ENCODE results near the gene HIPK2. TPM values are rescaled to one million over a fixed set of nuclear protein-coding genes. Genes with fewer than 3 reads are reported as not detected.

Gene HIPK2
- total and polyA plus RNA-seq, 10 of the 15 experiments (the other 5 are each of a cell fraction or from before 2014, with no cell fraction given): 1.7 to 39.0 (median 9.4) TPM

DNA sequence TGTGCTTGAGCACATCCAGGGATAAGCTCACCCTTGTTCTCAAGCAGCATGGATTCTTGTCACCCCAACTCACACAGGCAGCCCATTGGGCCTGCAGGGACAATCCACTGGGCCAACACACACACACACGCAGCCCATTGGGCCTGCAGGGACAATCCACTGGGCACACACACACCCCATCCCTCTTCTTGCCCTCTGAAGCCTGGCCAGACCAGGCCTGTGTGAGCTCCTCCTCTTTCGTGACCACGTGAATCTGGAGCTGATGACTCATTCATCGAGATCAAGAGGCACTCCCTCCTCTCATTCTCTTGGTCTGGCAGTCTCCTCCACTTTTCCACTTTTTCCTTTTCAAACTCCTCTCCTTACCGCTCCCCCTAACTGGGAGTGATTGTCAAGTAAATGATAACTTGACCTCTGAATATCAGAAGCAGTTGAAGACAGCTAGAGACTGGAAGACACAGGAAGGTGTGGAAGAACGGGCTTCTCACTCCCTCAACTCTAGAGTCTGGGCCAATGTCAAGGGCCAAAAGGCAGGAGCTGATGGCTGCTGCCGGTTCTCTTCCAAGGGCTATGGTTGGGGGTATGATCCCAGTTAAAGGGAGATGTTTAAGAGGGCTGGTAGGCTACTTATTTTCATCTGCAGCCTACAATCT is 89.7 kb downstream of the HIPK2 start:
- CTCF ChIA-PET: interaction anchor here (0.8 to 2.3 kb wide), 2 partner anchors 41 to 43 kb away, joined by 3 to 11 read pairs; no protein-coding TSS in a partner anchor
- Histone ChIP-seq H2AFZ (ENCODE audit: control insufficient read depth, low read depth, low read length) (no peak overlapping the region), H3K9ac (ENCODE audit: control insufficient read depth, insufficient read depth, low read length) (no peak overlapping the region), H3K79me2 (ENCODE audit: control insufficient read depth, insufficient read depth, low read length) (no peaks in the 10 kb centered on the region), H3K9me3 (replicated peaks; ENCODE audit: control insufficient read depth, insufficient read depth, low read length) (peaks cover 7% of the 10 kb centered on the region), H3K36me3 (ENCODE audit: control insufficient read depth in 2 of 2, insufficient read depth in 2 of 2, low read length in 1 of 2) (peaks cover 0 to 11% of the 10 kb centered on the region in 2 experiments; a peak in 3 of 4 replicates), H3K4me1 (ENCODE audit: control insufficient read depth, insufficient read depth, low read length) (peaks cover 13% of the 10 kb centered on the region), H4K20me1 (ENCODE audit: control insufficient read depth, insufficient read depth) (no peaks in the 10 kb centered on the region), H3K27me3 (replicated peaks in 1 of 2; ENCODE audit: control insufficient read depth in 2 of 2, insufficient read depth in 2 of 2, low read length in 1 of 2) (no peaks in the 10 kb centered on the region), H3K27ac (ENCODE audit: control insufficient read depth, insufficient read depth) (no peak overlapping the region), H3K4me3 (no peak overlapping the region), H3K4me2 (ENCODE audit: control insufficient read depth, insufficient read depth) (no peak overlapping the region)
- WGBS (ENCODE audit: insufficient coverage, insufficient replicate concordance, low lambda C conversion rate, missing lambda C conversion rate): 86% methylated on average over 7 of the region's 7 CpGs
- POLR2A ChIA-PET: no interaction called here
- no TSS peak for BruUV-seq (replicated peaks)
- in situ Hi-C loops (cut with MboI): no loop called here
- ATAC-seq (no peak), FAIRE-seq (no peak), DNase-seq (ENCODE audit: low read depth, low spot score) (no peak)
- SMC1A ChIA-PET (ENCODE audit: uncharacterized antibody, unreplicated experiment): interaction anchor here (2.0 kb wide), 1 partner anchor 40 kb away, joined by 5 read pairs; no protein-coding TSS in a partner anchor
- intact Hi-C loops (cut with micrococcal nuclease; ENCODE audit: unreplicated experiment): no loop called here
- TF ChIP-seq CBX3 (IDR thresholded peaks at IDR 0.05; ENCODE audit: borderline replicate concordance, low read depth): no peak
- TF ChIP-seq, protein P1, sequence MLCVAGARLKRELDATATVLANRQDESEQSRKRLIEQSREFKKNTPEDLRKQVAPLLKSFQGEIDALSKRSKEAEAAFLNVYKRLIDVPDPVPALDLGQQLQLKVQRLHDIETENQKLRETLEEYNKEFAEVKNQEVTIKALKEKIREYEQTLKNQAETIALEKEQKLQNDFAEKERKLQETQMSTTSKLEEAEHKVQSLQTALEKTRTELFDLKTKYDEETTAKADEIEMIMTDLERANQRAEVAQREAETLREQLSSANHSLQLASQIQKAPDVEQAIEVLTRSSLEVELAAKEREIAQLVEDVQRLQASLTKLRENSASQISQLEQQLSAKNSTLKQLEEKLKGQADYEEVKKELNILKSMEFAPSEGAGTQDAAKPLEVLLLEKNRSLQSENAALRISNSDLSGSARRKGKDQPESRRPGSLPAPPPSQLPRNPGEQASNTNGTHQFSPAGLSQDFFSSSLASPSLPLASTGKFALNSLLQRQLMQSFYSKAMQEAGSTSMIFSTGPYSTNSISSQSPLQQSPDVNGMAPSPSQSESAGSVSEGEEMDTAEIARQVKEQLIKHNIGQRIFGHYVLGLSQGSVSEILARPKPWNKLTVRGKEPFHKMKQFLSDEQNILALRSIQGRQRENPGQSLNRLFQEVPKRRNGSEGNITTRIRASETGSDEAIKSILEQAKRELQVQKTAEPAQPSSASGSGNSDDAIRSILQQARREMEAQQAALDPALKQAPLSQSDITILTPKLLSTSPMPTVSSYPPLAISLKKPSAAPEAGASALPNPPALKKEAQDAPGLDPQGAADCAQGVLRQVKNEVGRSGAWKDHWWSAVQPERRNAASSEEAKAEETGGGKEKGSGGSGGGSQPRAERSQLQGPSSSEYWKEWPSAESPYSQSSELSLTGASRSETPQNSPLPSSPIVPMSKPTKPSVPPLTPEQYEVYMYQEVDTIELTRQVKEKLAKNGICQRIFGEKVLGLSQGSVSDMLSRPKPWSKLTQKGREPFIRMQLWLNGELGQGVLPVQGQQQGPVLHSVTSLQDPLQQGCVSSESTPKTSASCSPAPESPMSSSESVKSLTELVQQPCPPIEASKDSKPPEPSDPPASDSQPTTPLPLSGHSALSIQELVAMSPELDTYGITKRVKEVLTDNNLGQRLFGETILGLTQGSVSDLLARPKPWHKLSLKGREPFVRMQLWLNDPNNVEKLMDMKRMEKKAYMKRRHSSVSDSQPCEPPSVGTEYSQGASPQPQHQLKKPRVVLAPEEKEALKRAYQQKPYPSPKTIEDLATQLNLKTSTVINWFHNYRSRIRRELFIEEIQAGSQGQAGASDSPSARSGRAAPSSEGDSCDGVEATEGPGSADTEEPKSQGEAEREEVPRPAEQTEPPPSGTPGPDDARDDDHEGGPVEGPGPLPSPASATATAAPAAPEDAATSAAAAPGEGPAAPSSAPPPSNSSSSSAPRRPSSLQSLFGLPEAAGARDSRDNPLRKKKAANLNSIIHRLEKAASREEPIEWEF (IDR thresholded peaks at IDR 0.05; ENCODE audit: insufficient replicate concordance, low read depth, low read length): no peak
- TF ChIP-seq, protein P2, sequence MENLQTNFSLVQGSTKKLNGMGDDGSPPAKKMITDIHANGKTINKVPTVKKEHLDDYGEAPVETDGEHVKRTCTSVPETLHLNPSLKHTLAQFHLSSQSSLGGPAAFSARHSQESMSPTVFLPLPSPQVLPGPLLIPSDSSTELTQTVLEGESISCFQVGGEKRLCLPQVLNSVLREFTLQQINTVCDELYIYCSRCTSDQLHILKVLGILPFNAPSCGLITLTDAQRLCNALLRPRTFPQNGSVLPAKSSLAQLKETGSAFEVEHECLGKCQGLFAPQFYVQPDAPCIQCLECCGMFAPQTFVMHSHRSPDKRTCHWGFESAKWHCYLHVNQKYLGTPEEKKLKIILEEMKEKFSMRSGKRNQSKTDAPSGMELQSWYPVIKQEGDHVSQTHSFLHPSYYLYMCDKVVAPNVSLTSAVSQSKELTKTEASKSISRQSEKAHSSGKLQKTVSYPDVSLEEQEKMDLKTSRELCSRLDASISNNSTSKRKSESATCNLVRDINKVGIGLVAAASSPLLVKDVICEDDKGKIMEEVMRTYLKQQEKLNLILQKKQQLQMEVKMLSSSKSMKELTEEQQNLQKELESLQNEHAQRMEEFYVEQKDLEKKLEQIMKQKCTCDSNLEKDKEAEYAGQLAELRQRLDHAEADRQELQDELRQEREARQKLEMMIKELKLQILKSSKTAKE (IDR thresholded peaks at IDR 0.05; ENCODE audit: low read depth, poor library complexity, severe bottlenecking): no peak
- no peak for TF ChIP-seq JUNB (IDR thresholded peaks at IDR 0.05)
- no peak for TF ChIP-seq RELA (IDR thresholded peaks at IDR 0.05; ENCODE audit: borderline replicate concordance, partially characterized antibody)
- RAD21 ChIA-PET (ENCODE audit: unreplicated experiment): interaction anchor here (0.9 kb wide), 1 partner anchor 46 kb away, joined by 3 read pairs; no protein-coding TSS in a partner anchor

Measured in GM12878 (cell line).